ENCODE data around the gene TOMM7.
A peak's percentile ranks its signal among the peaks of the same experiment; 100 is the strongest.

Gene TOMM7

GRCh38 chr7:22822486-22823141, at the start of gene TOMM7:
TOMM7 (minus strand) TSS chr7:22822849; CDS start chr7:22822779, 70 bp downstream.
- peak; percentile 96 for DNase-seq (ENCODE audit: low spot score)

DNA sequence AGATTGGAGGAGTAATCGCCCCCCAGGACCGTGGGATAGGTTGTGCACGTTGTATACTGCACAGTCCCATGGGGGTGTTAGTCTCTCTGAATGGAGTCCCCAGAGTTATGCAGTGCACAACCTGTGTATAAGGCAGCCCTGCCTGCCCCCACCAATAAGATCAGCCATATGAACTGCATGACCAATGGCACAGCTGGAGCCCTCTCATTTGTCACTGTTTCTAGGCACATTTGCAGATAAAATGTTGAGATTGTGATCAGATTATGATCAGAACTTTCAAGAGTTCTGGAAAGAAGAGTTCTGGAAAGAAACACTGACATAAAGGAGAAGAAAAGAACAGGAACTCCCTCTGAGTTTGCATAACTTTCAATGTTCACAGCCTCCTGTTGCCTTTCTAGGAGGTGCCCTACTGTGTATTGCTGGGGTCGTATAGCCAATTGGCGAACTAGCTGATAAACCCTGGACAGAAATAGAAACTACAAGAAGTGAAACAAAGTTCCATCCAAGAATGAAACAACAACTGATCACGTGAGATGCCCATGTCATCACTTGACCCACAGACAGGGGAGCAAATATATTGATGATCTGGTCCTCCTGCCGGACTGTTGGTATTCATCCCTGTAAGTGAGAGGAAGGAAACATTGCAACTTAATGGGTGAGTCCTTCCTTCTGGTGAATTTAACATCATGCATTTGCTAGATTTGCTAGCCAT, 49.6 kb upstream of the TOMM7 start:
- no peak for DNase-seq (ENCODE audit: low spot score)

DNA sequence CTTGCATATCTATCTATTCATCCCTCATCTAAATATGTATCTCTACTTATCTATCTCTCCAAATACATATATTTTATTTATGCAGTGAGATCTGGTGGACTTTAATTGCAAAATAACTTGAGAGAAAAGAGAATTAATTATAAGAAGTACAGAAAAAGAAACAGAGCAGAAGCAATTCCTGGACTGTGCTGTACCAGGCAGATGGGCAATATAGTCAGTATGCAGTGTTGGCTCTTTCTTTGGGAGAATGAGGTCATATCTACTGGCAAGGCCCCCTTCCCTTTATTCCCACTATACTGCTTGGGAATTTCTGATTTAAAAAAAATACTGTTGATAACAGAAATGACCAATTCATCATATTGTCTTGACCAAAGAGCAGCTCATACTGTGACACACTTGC, 49.0 kb upstream of the TOMM7 start:
- no peak for DNase-seq (ENCODE audit: low spot score)

- no peak for DNase-seq (ENCODE audit: low spot score)
These were observed 45.9 kb upstream of the TOMM7 start for GRCh38 chr7:22868509-22868908.

GRCh38 chr7:22867589-22867988, 44.9 kb upstream of the TOMM7 start:
- no peak for DNase-seq (ENCODE audit: low spot score)

DNA sequence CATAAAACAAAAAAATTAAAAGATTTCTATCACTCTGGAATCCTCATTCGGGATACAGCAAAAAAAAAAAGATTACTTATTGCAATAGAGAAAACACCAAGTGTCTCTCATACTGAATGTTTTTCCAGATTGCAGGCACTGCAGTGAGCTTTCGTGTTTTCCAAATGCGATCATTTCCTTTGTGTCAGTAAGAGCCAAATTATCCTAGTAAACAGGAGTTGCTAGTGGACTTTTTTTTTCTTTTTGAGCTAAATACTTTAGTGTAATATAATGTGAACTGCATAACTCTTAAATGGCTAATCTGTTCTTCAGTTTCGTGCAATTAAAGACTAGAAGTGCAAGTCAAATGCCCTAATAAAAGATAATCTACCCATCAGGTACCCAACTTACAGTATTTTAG, 44.4 kb upstream of the TOMM7 start:
- DNase-seq (ENCODE audit: low spot score) = no peak

DNA sequence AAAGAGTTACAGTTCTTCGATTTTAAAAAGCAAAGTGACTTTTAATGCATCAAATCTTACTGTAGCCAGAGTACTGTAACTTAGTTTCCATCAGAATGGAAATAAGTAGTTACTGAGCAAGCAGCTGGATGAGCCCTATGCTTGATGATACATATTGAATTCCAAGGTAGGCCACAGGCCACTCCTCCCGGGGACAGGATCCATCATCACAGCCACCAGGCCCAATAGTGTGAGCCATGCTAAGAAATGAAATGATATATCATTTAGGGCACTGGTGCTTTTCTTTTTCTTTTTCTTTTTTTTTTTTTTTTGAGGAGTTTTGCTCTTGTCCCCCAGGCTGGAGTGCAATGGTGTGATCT, 42.9 kb upstream of the TOMM7 start:
- DNase-seq (ENCODE audit: low spot score) = no peak

DNA sequence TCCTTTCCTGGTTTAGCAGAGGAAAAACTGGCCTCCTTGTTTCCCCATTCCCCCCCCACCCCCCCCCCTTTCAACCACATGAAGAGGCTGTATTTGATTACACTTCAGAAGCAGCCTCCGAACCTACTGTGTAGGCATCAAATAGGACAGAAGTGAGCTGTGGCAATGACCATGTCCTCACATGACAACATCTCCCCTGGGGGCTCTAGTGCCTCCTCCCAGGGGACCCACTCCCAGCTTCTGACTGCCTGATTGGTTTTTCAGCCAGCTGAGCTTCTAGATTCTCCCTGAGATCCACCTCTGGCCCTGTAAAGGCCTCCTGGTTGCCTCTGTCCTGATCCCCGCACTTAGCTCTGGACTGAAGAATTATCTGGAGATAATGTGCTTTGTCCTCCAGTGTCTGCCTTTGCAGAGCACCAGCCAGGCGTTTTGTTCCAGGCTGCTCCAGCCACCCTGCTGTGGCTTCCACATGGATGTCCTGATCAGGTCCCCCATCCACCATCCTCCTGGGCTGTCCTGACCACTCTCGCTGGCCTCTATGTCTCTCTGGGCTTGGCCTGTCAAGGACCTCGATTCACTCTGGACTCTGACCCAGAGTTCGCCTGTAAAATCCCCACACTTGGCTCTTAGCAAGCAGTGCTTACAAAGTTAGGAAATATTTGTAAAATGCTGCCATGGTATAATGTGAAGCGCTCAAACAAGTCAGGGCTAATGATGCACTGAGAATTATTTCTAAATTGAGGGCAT, 42.4 kb upstream of the TOMM7 start:
- DNase-seq (ENCODE audit: low spot score) = no peak

- DNase-seq (ENCODE audit: low spot score) = no peak
These were observed 41.7 kb upstream of the TOMM7 start for GRCh38 chr7:22864301-22864700.

GRCh38 chr7:22863156-22863899, 40.7 kb upstream of the TOMM7 start:
- DNase-seq (ENCODE audit: low spot score) = no peak

DNA sequence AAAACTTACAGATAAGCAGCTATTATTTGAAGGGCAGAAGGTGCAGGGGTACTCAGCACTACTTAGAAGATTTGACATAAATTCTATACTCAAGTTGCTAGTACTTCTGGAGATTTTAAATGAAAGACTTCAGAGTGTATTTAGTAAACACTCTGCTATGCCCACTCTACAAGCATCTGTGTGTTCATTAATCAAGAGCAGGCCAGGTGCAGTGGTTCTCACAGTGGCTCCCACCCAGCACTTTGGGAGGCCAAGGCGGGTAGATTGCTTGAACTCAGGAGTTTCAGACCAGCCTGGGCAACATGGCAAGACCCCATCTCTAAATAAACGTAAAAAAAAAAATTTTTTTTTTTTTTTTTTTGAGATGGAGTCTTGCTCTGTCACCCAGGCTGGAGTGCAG, 38.9 kb upstream of the TOMM7 start:
- DNase-seq (ENCODE audit: low spot score) = no peak

GRCh38 chr7:22860784-22861482, 38.3 kb upstream of the TOMM7 start:
- DNase-seq (ENCODE audit: low spot score) = no peak

- no peak for DNase-seq (ENCODE audit: low spot score)
These were observed 37.7 kb upstream of the TOMM7 start for GRCh38 chr7:22860337-22860736.

- DNase-seq (ENCODE audit: low spot score) = no peak
These were observed 37.1 kb upstream of the TOMM7 start for GRCh38 chr7:22859641-22860290.

GRCh38 chr7:22858640-22859561, 36.3 kb upstream of the TOMM7 start:
- peak; percentile 84 for DNase-seq (ENCODE audit: low spot score)

DNA sequence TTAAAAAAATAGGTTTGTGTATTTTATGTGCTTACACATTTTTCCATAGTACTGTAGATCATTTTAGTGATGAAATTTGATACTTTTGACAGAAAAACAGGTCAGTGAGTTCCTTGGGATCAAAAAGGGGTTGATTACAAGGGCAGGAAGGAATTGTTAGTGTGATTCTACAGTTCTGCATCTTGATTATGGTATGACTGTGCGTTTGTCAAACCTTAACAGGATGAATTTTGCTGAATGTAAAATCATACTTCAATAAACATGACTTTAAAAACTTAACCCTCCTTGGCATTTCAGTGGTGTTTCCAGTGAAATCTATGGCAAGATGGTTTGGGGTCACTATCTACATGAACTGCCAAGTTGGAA, 35.6 kb upstream of the TOMM7 start:
- no peak for DNase-seq (ENCODE audit: low spot score)

- no peak for DNase-seq (ENCODE audit: low spot score)
These were observed 33.8 kb upstream of the TOMM7 start for GRCh38 chr7:22856416-22856815.

GRCh38 chr7:22855049-22855392, 32.4 kb upstream of the TOMM7 start:
- no peak for DNase-seq (ENCODE audit: low spot score)

GRCh38 chr7:22854158-22855048, 31.8 kb upstream of the TOMM7 start:
- DNase-seq (ENCODE audit: low spot score) = peak; percentile 92

All from AG08396 (cell line).